ENCODE results near the gene CCHCR1.

CCHCR1 gene

DNA sequence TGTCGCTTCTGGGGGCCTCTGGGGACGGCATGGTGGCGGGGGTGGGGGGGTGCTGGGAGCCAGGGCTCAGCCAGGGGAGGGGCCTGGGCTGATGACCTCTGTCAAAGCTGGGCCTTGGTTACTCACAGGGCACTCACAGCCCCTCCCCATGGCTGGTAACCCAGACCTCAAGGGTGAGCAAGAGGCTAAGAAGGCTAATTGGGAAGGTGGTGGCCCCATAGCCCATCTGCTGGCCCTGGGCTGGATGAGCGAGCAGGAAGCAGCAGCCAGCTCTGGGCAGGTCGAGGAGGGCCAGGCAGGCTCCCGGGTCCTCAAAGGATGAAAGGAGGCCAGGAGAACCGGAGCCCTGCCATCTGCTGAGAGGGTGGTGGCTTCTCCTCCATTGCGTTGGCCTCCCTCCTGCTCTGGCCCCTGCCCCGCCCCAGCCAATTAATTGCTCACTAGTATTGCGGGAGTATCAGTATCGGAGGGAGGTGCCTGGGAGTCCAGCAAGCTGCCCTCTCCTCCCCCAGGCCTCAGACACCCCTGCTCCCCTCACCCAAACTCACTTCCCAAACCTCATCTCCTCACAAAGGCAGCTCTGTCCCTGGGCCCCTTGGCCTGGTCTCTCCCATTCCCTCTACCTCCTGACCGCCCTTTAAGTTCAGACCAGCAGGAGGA lies 36.3 kb downstream of the CCHCR1 start:
- Histone ChIP-seq H3K4me3 (ENCODE audit: low read depth, low read length) (no peak overlapping the region), H3K79me2 (peaks cover 8% of the 10 kb centered on the region), H3K9me3 (ENCODE audit: control insufficient read depth, low read length) (no peaks in the 10 kb centered on the region), H3K4me2 (ENCODE audit: low read length) (no peak overlapping the region), H3K36me3 (ENCODE audit: control insufficient read depth, insufficient read depth, low read length) (no peaks in the 10 kb centered on the region), H3K9ac (no peak overlapping the region), H3K4me1 (peaks cover 50% of the 10 kb centered on the region), H3K27ac (peak overlapping the region; percentile 91), H2AFZ (peak overlapping the region; percentile 28), H3K27me3 (ENCODE audit: control insufficient read depth, insufficient read depth, low read length) (no peaks in the 10 kb centered on the region)
- TF ChIP-seq, protein P1, sequence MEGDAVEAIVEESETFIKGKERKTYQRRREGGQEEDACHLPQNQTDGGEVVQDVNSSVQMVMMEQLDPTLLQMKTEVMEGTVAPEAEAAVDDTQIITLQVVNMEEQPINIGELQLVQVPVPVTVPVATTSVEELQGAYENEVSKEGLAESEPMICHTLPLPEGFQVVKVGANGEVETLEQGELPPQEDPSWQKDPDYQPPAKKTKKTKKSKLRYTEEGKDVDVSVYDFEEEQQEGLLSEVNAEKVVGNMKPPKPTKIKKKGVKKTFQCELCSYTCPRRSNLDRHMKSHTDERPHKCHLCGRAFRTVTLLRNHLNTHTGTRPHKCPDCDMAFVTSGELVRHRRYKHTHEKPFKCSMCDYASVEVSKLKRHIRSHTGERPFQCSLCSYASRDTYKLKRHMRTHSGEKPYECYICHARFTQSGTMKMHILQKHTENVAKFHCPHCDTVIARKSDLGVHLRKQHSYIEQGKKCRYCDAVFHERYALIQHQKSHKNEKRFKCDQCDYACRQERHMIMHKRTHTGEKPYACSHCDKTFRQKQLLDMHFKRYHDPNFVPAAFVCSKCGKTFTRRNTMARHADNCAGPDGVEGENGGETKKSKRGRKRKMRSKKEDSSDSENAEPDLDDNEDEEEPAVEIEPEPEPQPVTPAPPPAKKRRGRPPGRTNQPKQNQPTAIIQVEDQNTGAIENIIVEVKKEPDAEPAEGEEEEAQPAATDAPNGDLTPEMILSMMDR (IDR thresholded peaks at IDR 0.05), result no peak

- TF ChIP-seq, protein P1 (IDR thresholded peaks at IDR 0.05), result no peak
- Histone ChIP-seq H3K36me3 (ENCODE audit: control insufficient read depth, insufficient read depth, low read length) (no peaks in the 10 kb centered on the region), H3K27me3 (ENCODE audit: control insufficient read depth, insufficient read depth, low read length) (no peaks in the 10 kb centered on the region), H3K4me3 (ENCODE audit: low read depth, low read length) (peak within 1 kb of the TSS; percentile 95), H3K4me1 (peaks cover 44% of the 10 kb centered on the region), H3K79me2 (peaks cover 8% of the 10 kb centered on the region), H3K9me3 (ENCODE audit: control insufficient read depth, low read length) (no peaks in the 10 kb centered on the region), H2AFZ (peak within 1 kb of the TSS; percentile 65), H3K9ac (peak within 1 kb of the TSS; percentile 38), H3K27ac (peak within 1 kb of the TSS; percentile 91), H3K4me2 (ENCODE audit: low read length) (peak within 1 kb of the TSS; percentile 95)
Observed at GRCh38 chr6:31120151-31120915, 37.3 kb downstream of the CCHCR1 start, which contains the start of gene CDSN. CDSN (minus strand) TSS chr6:31120446; CDS start chr6:31120419, 27 bp downstream.

DNA sequence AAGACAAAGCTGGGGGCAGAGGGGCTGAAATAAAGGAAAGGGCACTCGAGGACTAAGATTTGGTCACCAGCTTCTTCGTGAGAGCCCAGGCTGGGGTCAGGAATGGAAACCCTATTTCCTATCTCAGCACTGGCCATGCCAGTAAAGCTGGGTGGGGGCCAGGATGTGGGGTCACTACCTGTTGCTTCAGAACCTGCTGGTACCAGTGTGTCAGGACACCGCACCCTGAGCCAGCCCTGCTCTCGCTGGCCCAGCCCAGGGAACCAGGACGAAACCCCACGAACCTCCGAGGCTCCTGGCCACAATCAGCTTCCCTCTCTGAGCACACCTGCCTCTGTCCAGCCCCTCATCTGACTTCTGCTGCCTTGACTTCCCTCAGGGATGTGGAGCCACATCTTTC lies 39.4 kb downstream of the CCHCR1 start:
- H3K27ac ChIP-seq, result peak overlapping the region; percentile 70
- H3K9me3 ChIP-seq (ENCODE audit: control insufficient read depth, low read length), result no peaks in the 10 kb centered on the region
- no peaks in the 10 kb centered on the region for H3K27me3 ChIP-seq (ENCODE audit: control insufficient read depth, insufficient read depth, low read length)
- TF ChIP-seq, protein P1 (IDR thresholded peaks at IDR 0.05), result no peak
- H3K79me2 ChIP-seq, result peaks cover 8% of the 10 kb centered on the region
- H3K9ac ChIP-seq, result no peak overlapping the region
- H3K4me3 ChIP-seq (ENCODE audit: low read depth, low read length), result peak overlapping the region; percentile 20
- H2AFZ ChIP-seq, result no peak overlapping the region
- no peaks in the 10 kb centered on the region for H3K36me3 ChIP-seq (ENCODE audit: control insufficient read depth, insufficient read depth, low read length)
- peak overlapping the region; percentile 30 for H3K4me2 ChIP-seq (ENCODE audit: low read length)
- H3K4me1 ChIP-seq, result peaks cover 52% of the 10 kb centered on the region

DNA sequence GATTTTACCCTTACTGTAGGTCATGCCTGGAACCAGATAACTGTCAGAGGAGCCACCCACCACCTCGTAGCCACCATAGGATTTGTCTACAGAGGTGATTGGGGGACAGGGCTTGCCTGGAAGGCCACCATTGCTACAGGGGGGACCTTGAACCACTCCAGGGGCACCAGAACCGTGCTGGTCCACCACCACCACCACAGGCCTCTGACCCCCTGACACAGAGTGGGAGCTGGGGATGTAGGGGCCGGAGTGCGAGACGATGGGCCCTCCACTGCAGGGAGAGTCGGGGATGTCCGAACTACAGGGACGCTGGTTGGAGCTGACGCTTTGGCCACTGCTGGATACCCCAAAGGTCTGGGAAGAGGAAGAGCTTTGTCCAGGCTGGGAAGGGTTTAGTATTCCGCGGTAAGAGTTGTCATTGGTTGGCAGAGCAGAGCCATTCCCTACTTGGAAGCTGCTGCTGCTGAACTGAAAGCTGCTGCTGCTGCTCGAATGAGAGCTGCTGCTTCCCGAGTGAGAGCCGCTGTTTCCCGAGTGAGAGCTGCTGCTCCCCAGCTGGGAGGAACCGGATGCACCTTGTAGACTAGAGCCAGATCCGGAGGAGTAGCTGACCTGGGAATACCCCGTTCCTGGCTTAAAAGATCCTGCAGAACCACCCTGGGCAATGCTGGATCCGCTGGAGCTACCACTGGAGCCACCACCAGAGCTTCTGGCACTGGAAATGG lies 40.8 kb downstream of the CCHCR1 start:
- Histone ChIP-seq H3K79me2 (peaks cover 8% of the 10 kb centered on the region), H2AFZ (peak overlapping the region; percentile 18), H3K9ac (no peak overlapping the region), H3K9me3 (ENCODE audit: control insufficient read depth, low read length) (no peaks in the 10 kb centered on the region), H3K4me3 (ENCODE audit: low read depth, low read length) (no peak overlapping the region), H3K4me1 (peaks cover 38% of the 10 kb centered on the region), H3K27me3 (ENCODE audit: control insufficient read depth, insufficient read depth, low read length) (no peaks in the 10 kb centered on the region), H3K27ac (peak overlapping the region; percentile 70), H3K4me2 (ENCODE audit: low read length) (peak overlapping the region; percentile 36), H3K36me3 (ENCODE audit: control insufficient read depth, insufficient read depth, low read length) (no peaks in the 10 kb centered on the region)
- TF ChIP-seq, protein P1 (IDR thresholded peaks at IDR 0.05), result no peak
